GM12878 (cell line): ENCODE results near the gene NPPB. TPM values are rescaled to one million over a fixed set of nuclear protein-coding genes. Genes with fewer than 3 reads are reported as not detected.

ENCODE experiments used
- ATAC-seq: fragments of 200-7000 bp; cut with Tn5 transposase; 3 replicates; pipeline ENCODE4 v1.9.1; 2020; ENCODE audit warnings: mild to moderate bottlenecking, moderate library complexity
- BruUV-seq: library from RNA; stranded (reverse); fragments of 400-500 nt; replicated peaks from 2 replicates; lab custom pipeline; 2021; lab: Mats Ljungman, UMichigan
- CTCF ChIA-PET: fragments of 300-600 bp; sonication (Branson Sonifier 250); formaldehyde crosslinking; extraction: SDS; loops from one replicate; lab custom pipeline; 2021; ENCODE audit warnings: inconsistent platforms; lab: Yijun Ruan, JAX
- POLR2A ChIA-PET: fragments of 350-600 bp; formaldehyde crosslinking; extraction: SDS; loops from one replicate; lab custom pipeline; 2021; ENCODE audit warnings: inconsistent platforms; lab: Charles Lee
- RAD21 ChIA-PET: fragments of 300-600 bp; sonication (Branson Sonifier 250); formaldehyde crosslinking; loops from one replicate; lab custom pipeline; 2023; ENCODE audit warnings: antibody characterized with exemption; ENCODE audit not compliant: unreplicated experiment; lab: Charles Lee
- SMC1A ChIA-PET: fragments of 300-600 bp; sonication (Branson Sonifier 250); formaldehyde crosslinking; loops from one replicate; lab custom pipeline; 2023; ENCODE audit not compliant: unreplicated experiment, uncharacterized antibody; lab: Charles Lee
- DNase-seq: peaks from one replicate; pipeline ENCODE4 v3.0.0-alpha.2; 2011; ENCODE audit warnings: low read depth, low spot score
- FAIRE-seq: peaks from 3 replicates; lab custom pipeline; 2011; peaks lifted over from hg19 to GRCh38; lab: Jason Lieb, UNC
- H2AFZ ChIP-seq: 2 replicates; pipeline ENCODE4 v1.6.0; 2011; ENCODE audit warnings: low read depth, low read length, control low read depth; ENCODE audit not compliant: control insufficient read depth
- H3K27ac ChIP-seq: 2 replicates; pipeline ENCODE4 v1.5.1; 2011; ENCODE audit warnings: control low read depth; ENCODE audit not compliant: control insufficient read depth, insufficient read depth
- H3K27me3 ChIP-seq, 2 experiments: replicated peaks in 1 of 2; 2 replicates each; pipeline versions ENCODE4 v1.6.0 to v1.6.1; 2011; ENCODE audit warnings: low read length in 1 of 2; ENCODE audit not compliant: control insufficient read depth in 2 of 2, insufficient read depth in 2 of 2
- H3K36me3 ChIP-seq, 2 experiments: 2 replicates each; pipeline ENCODE4 v1.5.1; 2011; ENCODE audit warnings: low read length in 1 of 2; ENCODE audit not compliant: control insufficient read depth in 2 of 2, insufficient read depth in 2 of 2
- H3K4me1 ChIP-seq: 2 replicates; pipeline ENCODE4 v1.6.1; 2011; ENCODE audit warnings: mild to moderate bottlenecking, low read length, moderate library complexity, mixed read lengths; ENCODE audit not compliant: control insufficient read depth, insufficient read depth
- H3K4me2 ChIP-seq: 2 replicates; pipeline ENCODE4 v1.6.0; 2011; ENCODE audit warnings: control low read depth; ENCODE audit not compliant: control insufficient read depth, insufficient read depth
- H3K4me3 ChIP-seq: fragments of 200-600 bp; sonication (generic); 2 replicates; pipeline ENCODE4 v1.5.1; 2016
- H3K79me2 ChIP-seq: 2 replicates; pipeline ENCODE4 v1.6.0; 2011; ENCODE audit warnings: low read length; ENCODE audit not compliant: control insufficient read depth, insufficient read depth
- H3K9ac ChIP-seq: 2 replicates; pipeline ENCODE4 v1.8.0; 2011; ENCODE audit warnings: low read length, control low read depth, mixed read lengths; ENCODE audit not compliant: control insufficient read depth, insufficient read depth
- H3K9me3 ChIP-seq: replicated peaks from 3 replicates; pipeline ENCODE4 v1.5.1; 2011; ENCODE audit warnings: mild to moderate bottlenecking, low read length; ENCODE audit not compliant: control insufficient read depth, insufficient read depth
- H4K20me1 ChIP-seq: 2 replicates; pipeline ENCODE4 v1.6.0; 2011; ENCODE audit not compliant: control insufficient read depth, insufficient read depth
- ASH2L ChIP-seq: fragments of 300-600, 200-600 bp; sonication (generic); IDR thresholded peaks from 2 replicates; pipeline ENCODE4 v1.6.1; 2017; ENCODE audit warnings: low read depth, mild to moderate bottlenecking, borderline replicate concordance
- ATF7 ChIP-seq: fragments of 450-650 bp; IDR thresholded peaks from 2 replicates; pipeline ENCODE4 v1.6.1; 2016; ENCODE audit warnings: low read depth, mild to moderate bottlenecking
- CBX3 ChIP-seq: fragments of 200-600 bp; sonication (generic); IDR thresholded peaks from 2 replicates; pipeline ENCODE4 v1.6.1; 2016; ENCODE audit warnings: low read depth, borderline replicate concordance
- ESRRA ChIP-seq: IDR thresholded peaks from 2 replicates; pipeline ENCODE4 v1.6.1; 2012; ENCODE audit warnings: mild to moderate bottlenecking, low read length, improper control_type of control experiment
- FOXK2 ChIP-seq: fragments of 450-650 bp; IDR thresholded peaks from 2 replicates; pipeline ENCODE4 v1.6.1; 2017; ENCODE audit warnings: mild to moderate bottlenecking, moderate library complexity
- JUNB ChIP-seq: IDR thresholded peaks from 2 replicates; pipeline ENCODE4 v1.6.1; 2016; ENCODE audit warnings: antibody characterized with exemption, mild to moderate bottlenecking
- LARP7 ChIP-seq: fragments of 450-650 bp; IDR thresholded peaks from 2 replicates; pipeline ENCODE4 v1.6.1; 2017; ENCODE audit warnings: mild to moderate bottlenecking
- MXI1 ChIP-seq: fragments of 150-350 bp; IDR thresholded peaks from 2 replicates; pipeline ENCODE4 v1.6.1; 2011; ENCODE audit warnings: low read depth, mild to moderate bottlenecking, inconsistent platforms, low read length, improper control_type of control experiment
- NFYB ChIP-seq: IDR thresholded peaks from 2 replicates; pipeline ENCODE4 v1.6.1; 2011; ENCODE audit warnings: low read depth, mild to moderate bottlenecking, low read length, improper control_type of control experiment, moderate library complexity; ENCODE audit not compliant: insufficient read depth
- NR2C1 ChIP-seq: fragments of 450-650 bp; IDR thresholded peaks from 2 replicates; pipeline ENCODE4 v1.6.1; 2017; ENCODE audit warnings: antibody characterized with exemption, mild to moderate bottlenecking, moderate library complexity
- WGBS: methylation state at CpG from one replicate; pipeline ENCODE4 v1.1.6; 2016; ENCODE audit warnings: low lambda C conversion rate; ENCODE audit not compliant: insufficient replicate concordance, insufficient coverage; ENCODE audit errors: missing lambda C conversion rate; 5-methylcytosine and 5-hydroxymethylcytosine counted together
- in situ Hi-C: fragments of 300-500 bp; cut with MboI; formaldehyde crosslinking; loops from 9 replicates; pipeline ENCODE4 v1.14.3; 2018; ENCODE audit warnings: mixed read lengths
- intact Hi-C: fragments of 100-400 bp; cut with micrococcal nuclease; formaldehyde crosslinking; loops from one replicate; pipeline ENCODE4 v1.14.2; 2022; ENCODE audit not compliant: unreplicated experiment
- polyA plus RNA-seq, 11 experiments: library from polyadenylated mRNA; depleted of rRNA in 4 of 11; unstranded in 6 of 11; stranded (reverse) in 5 of 11; fragments of >200 nt; fragmentation: Nextera tagmentation in 4 of 11; fragmentation: Illumina TruSeq in 1 of 11; extraction: Ambion mirVana in 4 of 11; extraction: Trizol in 1 of 11; gene quantifications; 1 replicate in 1 of 11; 2 replicates in 10 of 11; pipeline versions ENCODE4 v1.2.1 to v1.2.3, GENCODE V29; 2011 to 2016; ENCODE audit warnings: inconsistent platforms in 2 of 11, missing spikeins in 2 of 11, low read depth in 1 of 11
- total RNA-seq, 4 experiments: library from RNA; depleted of rRNA in 3 of 4; stranded (reverse); fragments of >200 nt in 3 of 4; fragmentation: Illumina TruSeq in 1 of 4; extraction: Trizol in 1 of 4; gene quantifications; 2 replicates each; pipeline versions ENCODE4 v1.2.1 to v1.2.3, GENCODE V29; 2013 to 2021
- TF ChIP-seq, protein P1 (sequence below): fragments of 450-650 bp; conservative IDR thresholded peaks from 2 replicates; pipeline ENCODE4 v1.6.1; 2017; ENCODE audit warnings: mild to moderate bottlenecking, moderate library complexity
- TF ChIP-seq, protein P2 (sequence below): fragments of 450-650 bp; IDR thresholded peaks from 2 replicates; pipeline ENCODE4 v1.6.1; 2017; ENCODE audit warnings: mild to moderate bottlenecking, moderate library complexity
- TF ChIP-seq, protein P3 (sequence below): IDR thresholded peaks from 2 replicates; pipeline ENCODE4 v1.6.1; 2011; ENCODE audit warnings: low read depth, mild to moderate bottlenecking, low read length, moderate library complexity, borderline replicate concordance; ENCODE audit errors: extremely low read depth

The NPPB gene
- total and polyA plus RNA-seq, 10 of the 15 experiments (the other 5 are each of a cell fraction or from before 2014, with no cell fraction given): not detected

DNA sequence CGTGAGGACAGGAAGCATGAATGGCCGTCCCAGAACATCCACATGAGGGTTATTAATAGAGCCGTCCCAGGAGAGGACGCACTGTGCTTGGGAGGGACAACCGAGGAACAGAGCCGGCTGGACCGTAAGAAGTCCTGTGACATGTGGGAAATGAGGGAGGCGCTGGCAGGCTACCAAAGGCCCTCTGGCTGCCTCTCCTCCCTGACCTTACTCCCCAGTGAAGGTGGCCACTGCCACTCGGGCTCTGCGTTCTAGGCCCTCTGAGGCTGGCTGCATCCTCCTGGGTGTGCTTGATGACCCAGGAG, 15.5 kb upstream of the NPPB start:
- ATAC-seq: no peak
- SMC1A ChIA-PET: no interaction called here
- Histone ChIP-seq H3K27me3 (peaks cover 0 to 1% of the 10 kb centered on the region in 2 experiments; a peak in 1 of 4 replicates), H3K4me1 (no peaks in the 10 kb centered on the region), H4K20me1 (no peaks in the 10 kb centered on the region), H2AFZ (no peak overlapping the region), H3K9me3 (no peaks in the 10 kb centered on the region), H3K27ac (no peak overlapping the region), H3K4me2 (no peak overlapping the region), H3K4me3 (no peak overlapping the region), H3K9ac (no peak overlapping the region), H3K36me3 (no peaks in the 10 kb centered on the region), H3K79me2 (no peaks in the 10 kb centered on the region)
- CTCF ChIA-PET: no interaction called here
- intact Hi-C loops (no loop called here), in situ Hi-C loops (no loop called here)
- no peak for TF ChIP-seq JUNB
- TF ChIP-seq, protein P1, sequence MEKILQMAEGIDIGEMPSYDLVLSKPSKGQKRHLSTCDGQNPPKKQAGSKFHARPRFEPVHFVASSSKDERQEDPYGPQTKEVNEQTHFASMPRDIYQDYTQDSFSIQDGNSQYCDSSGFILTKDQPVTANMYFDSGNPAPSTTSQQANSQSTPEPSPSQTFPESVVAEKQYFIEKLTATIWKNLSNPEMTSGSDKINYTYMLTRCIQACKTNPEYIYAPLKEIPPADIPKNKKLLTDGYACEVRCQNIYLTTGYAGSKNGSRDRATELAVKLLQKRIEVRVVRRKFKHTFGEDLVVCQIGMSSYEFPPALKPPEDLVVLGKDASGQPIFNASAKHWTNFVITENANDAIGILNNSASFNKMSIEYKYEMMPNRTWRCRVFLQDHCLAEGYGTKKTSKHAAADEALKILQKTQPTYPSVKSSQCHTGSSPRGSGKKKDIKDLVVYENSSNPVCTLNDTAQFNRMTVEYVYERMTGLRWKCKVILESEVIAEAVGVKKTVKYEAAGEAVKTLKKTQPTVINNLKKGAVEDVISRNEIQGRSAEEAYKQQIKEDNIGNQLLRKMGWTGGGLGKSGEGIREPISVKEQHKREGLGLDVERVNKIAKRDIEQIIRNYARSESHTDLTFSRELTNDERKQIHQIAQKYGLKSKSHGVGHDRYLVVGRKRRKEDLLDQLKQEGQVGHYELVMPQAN: no peak
- TF ChIP-seq ASH2L: no peak
- no peak for TF ChIP-seq ATF7
- TF ChIP-seq MXI1: no peak
- TF ChIP-seq, protein P2, sequence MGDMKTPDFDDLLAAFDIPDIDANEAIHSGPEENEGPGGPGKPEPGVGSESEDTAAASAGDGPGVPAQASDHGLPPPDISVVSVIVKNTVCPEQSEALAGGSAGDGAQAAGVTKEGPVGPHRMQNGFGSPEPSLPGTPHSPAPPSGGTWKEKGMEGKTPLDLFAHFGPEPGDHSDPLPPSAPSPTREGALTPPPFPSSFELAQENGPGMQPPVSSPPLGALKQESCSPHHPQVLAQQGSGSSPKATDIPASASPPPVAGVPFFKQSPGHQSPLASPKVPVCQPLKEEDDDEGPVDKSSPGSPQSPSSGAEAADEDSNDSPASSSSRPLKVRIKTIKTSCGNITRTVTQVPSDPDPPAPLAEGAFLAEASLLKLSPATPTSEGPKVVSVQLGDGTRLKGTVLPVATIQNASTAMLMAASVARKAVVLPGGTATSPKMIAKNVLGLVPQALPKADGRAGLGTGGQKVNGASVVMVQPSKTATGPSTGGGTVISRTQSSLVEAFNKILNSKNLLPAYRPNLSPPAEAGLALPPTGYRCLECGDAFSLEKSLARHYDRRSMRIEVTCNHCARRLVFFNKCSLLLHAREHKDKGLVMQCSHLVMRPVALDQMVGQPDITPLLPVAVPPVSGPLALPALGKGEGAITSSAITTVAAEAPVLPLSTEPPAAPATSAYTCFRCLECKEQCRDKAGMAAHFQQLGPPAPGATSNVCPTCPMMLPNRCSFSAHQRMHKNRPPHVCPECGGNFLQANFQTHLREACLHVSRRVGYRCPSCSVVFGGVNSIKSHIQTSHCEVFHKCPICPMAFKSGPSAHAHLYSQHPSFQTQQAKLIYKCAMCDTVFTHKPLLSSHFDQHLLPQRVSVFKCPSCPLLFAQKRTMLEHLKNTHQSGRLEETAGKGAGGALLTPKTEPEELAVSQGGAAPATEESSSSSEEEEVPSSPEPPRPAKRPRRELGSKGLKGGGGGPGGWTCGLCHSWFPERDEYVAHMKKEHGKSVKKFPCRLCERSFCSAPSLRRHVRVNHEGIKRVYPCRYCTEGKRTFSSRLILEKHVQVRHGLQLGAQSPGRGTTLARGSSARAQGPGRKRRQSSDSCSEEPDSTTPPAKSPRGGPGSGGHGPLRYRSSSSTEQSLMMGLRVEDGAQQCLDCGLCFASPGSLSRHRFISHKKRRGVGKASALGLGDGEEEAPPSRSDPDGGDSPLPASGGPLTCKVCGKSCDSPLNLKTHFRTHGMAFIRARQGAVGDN: no peak
- no peak for TF ChIP-seq NR2C1
- no peak for TF ChIP-seq NFYB
- TF ChIP-seq LARP7: no peak
- TF ChIP-seq ESRRA: no peak
- TF ChIP-seq FOXK2: no peak
- no peak for TF ChIP-seq CBX3
- TF ChIP-seq, protein P3, sequence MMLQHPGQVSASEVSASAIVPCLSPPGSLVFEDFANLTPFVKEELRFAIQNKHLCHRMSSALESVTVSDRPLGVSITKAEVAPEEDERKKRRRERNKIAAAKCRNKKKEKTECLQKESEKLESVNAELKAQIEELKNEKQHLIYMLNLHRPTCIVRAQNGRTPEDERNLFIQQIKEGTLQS: no peak
- no peak for DNase-seq
- FAIRE-seq: no peak
- WGBS: 34% methylated on average over 10 of the region's 10 CpGs
- POLR2A ChIA-PET: no interaction called here
- no TSS peak for BruUV-seq
- RAD21 ChIA-PET: no interaction called here
